Parathyroid adenoma (tissue), 2 donors: Measurements from ENCODE around the gene TGFB1.
A peak's percentile ranks its signal among the peaks of the same experiment; 100 is the strongest.

Source experiments
- H2AFZ ChIP-seq: fragments of 300-600 bp; sonication (generic); one replicate; pipeline ENCODE4 v1.7.0; 2017; ENCODE audit warnings: antibody characterized with exemption, mild to moderate bottlenecking
- H3K27ac ChIP-seq: fragments of 300-600 bp; sonication (generic); one replicate; pipeline ENCODE4 v1.7.0; 2017
- H3K27me3 ChIP-seq: fragments of 300-600 bp; sonication (generic); one replicate; pipeline ENCODE4 v1.7.0; 2017; ENCODE audit warnings: low read length; ENCODE audit not compliant: control insufficient read depth, insufficient read depth
- H3K36me3 ChIP-seq: fragments of 300-600 bp; sonication (generic); one replicate; pipeline ENCODE4 v1.7.0; 2017; ENCODE audit warnings: low read length; ENCODE audit not compliant: control insufficient read depth, insufficient read depth
- H3K4me1 ChIP-seq: fragments of 300-600 bp; sonication (generic); one replicate; pipeline ENCODE4 v1.7.0; 2017; ENCODE audit warnings: control low read depth
- H3K4me2 ChIP-seq: fragments of 300-600 bp; sonication (generic); one replicate; pipeline ENCODE4 v1.7.0; 2017; ENCODE audit warnings: low read length
- H3K4me3 ChIP-seq: fragments of 300-600 bp; sonication (generic); one replicate; pipeline ENCODE4 v1.7.0; 2017; ENCODE audit warnings: low read depth, low read length
- H3K79me2 ChIP-seq: fragments of 300-600 bp; sonication (generic); one replicate; pipeline ENCODE4 v1.7.0; 2017; ENCODE audit warnings: control low read depth
- H3K9ac ChIP-seq: fragments of 300-600 bp; sonication (generic); one replicate; pipeline ENCODE4 v1.7.0; 2017; ENCODE audit warnings: mild to moderate bottlenecking
- H3K9me3 ChIP-seq: fragments of 300-600 bp; sonication (generic); one replicate; pipeline ENCODE4 v1.7.0; 2017; ENCODE audit warnings: low read length; ENCODE audit not compliant: control insufficient read depth
- CTCF ChIP-seq: fragments of 300-600 bp; sonication (generic); IDR thresholded peaks from one replicate; pipeline ENCODE4 v1.7.0; 2017; ENCODE audit warnings: antibody characterized with exemption, mild to moderate bottlenecking
- donor health status: primary hyperparathyroidism.

TGFB1 gene

GRCh38 chr19:41303954-41304353 lies 49.8 kb downstream of the TGFB1 start:
- no peaks in the 10 kb centered on the region for H3K27me3 ChIP-seq
- no peaks in the 10 kb centered on the region for H3K9me3 ChIP-seq
- no peaks in the 10 kb centered on the region for H3K36me3 ChIP-seq
- no peak for TF ChIP-seq CTCF
- H3K4me3 ChIP-seq, result no peak overlapping the region
- no peak overlapping the region for H2AFZ ChIP-seq
- no peak overlapping the region for H3K9ac ChIP-seq
- H3K79me2 ChIP-seq, result peaks cover 7% of the 10 kb centered on the region
- no peak overlapping the region for H3K27ac ChIP-seq
- H3K4me2 ChIP-seq, result no peak overlapping the region
- H3K4me1 ChIP-seq, result peaks cover 13% of the 10 kb centered on the region

GRCh38 chr19:41302624-41303351 lies 50.9 kb downstream of the TGFB1 start:
- H3K27me3 ChIP-seq, result no peaks in the 10 kb centered on the region
- peaks cover 18% of the 10 kb centered on the region for H3K4me1 ChIP-seq
- no peaks in the 10 kb centered on the region for H3K9me3 ChIP-seq
- no peak overlapping the region for H3K4me2 ChIP-seq
- no peaks in the 10 kb centered on the region for H3K36me3 ChIP-seq
- no peak overlapping the region for H3K27ac ChIP-seq
- no peak for TF ChIP-seq CTCF
- H3K79me2 ChIP-seq, result peaks cover 7% of the 10 kb centered on the region
- H3K4me3 ChIP-seq, result no peak overlapping the region
- H3K9ac ChIP-seq, result no peak overlapping the region
- no peak overlapping the region for H2AFZ ChIP-seq

- no peak for TF ChIP-seq CTCF
- no peak overlapping the region for H2AFZ ChIP-seq
- no peaks in the 10 kb centered on the region for H3K9me3 ChIP-seq
- H3K4me1 ChIP-seq, result peaks cover 30% of the 10 kb centered on the region
- no peak overlapping the region for H3K4me2 ChIP-seq
- H3K4me3 ChIP-seq, result no peak overlapping the region
- H3K27me3 ChIP-seq, result no peaks in the 10 kb centered on the region
- H3K9ac ChIP-seq, result no peak overlapping the region
- no peak overlapping the region for H3K27ac ChIP-seq
- H3K79me2 ChIP-seq, result peaks cover 14% of the 10 kb centered on the region
- no peaks in the 10 kb centered on the region for H3K36me3 ChIP-seq
Measured at GRCh38 chr19:41300555-41300954, 53.2 kb downstream of the TGFB1 start.

- peaks cover 12% of the 10 kb centered on the region for H3K79me2 ChIP-seq
- H3K9ac ChIP-seq, result no peak overlapping the region
- no peaks in the 10 kb centered on the region for H3K36me3 ChIP-seq
- no peak for TF ChIP-seq CTCF
- peaks cover 30% of the 10 kb centered on the region for H3K4me1 ChIP-seq
- H3K9me3 ChIP-seq, result no peaks in the 10 kb centered on the region
- no peak overlapping the region for H3K4me2 ChIP-seq
- peak overlapping the region; percentile 65 for H3K27ac ChIP-seq
- no peaks in the 10 kb centered on the region for H3K27me3 ChIP-seq
- H2AFZ ChIP-seq, result no peak overlapping the region
- no peak overlapping the region for H3K4me3 ChIP-seq
Measured at GRCh38 chr19:41299755-41300089, 54.0 kb downstream of the TGFB1 start.
